WI38 (cell line): ENCODE results near the gene MMP24.

Source experiments
- H3K4me3 ChIP-seq: 2 replicates; pipeline ENCODE4 v1.5.1; 2011; ENCODE audit warnings: low read depth, mild to moderate bottlenecking, control low read depth, low read length
- TF ChIP-seq, protein P1 (sequence below): IDR thresholded peaks from 2 replicates; pipeline ENCODE4 v1.5.1; 2012; ENCODE audit warnings: low read depth, mild to moderate bottlenecking, control low read depth, low read length

Gene MMP24

DNA sequence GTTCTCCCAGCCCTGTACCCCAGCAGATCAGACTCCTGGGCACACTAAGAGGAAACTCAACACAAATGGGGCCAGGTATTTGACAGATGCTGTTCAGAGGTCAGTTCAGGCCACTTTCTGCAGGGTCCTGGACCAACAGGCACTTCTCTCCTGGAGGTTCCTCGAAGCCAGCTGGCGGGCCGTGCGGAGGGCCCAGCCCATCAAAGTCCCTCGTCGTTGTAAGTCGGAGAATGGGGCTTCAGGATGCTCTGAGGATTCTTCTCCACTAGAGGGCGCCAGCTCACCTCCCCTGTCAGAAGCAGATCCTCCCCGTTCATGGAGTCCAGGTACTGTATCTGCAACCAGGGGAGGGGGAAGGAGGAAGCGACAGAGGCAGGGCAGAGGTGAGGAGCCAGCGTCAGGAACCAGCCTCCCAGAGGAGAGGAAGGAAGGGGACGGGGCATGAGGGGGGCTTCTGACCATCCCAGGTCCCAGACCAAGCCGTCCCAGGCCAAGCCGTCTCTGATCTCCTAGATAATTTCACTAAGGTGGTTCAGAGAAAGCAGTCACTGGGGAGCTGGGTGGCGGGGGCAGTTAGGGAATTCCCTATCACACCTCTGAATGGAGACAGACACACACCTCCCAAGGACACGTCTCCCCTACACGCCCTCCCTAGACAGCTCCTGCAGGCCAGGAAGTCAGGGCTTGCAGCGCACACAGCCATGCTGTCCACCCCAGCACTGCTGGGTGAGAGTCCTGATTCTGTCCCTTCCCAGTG, 77.4 kb downstream of the MMP24 start:
- no peak overlapping the region for H3K4me3 ChIP-seq

DNA sequence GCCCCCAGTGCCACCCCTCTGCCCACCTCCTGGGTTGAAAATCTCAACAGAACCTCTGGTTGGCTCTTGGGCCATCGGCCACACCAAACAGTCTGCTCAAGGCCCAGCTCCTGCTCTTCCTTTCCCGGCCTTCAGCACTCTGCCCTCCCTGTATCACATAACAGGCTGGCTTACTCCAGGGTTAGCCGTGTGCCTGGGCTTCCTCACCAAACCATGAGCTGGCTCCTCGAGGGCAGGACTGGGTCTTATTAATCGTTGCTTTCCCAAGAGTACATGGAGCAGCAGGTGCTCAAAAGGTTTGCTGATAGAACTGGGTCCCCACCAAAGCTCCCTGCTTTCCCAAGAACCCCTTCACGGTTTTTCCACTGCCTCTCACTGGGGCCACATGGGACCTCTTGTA, 78.5 kb downstream of the MMP24 start:
- no peak overlapping the region for H3K4me3 ChIP-seq
- TF ChIP-seq, protein P1, sequence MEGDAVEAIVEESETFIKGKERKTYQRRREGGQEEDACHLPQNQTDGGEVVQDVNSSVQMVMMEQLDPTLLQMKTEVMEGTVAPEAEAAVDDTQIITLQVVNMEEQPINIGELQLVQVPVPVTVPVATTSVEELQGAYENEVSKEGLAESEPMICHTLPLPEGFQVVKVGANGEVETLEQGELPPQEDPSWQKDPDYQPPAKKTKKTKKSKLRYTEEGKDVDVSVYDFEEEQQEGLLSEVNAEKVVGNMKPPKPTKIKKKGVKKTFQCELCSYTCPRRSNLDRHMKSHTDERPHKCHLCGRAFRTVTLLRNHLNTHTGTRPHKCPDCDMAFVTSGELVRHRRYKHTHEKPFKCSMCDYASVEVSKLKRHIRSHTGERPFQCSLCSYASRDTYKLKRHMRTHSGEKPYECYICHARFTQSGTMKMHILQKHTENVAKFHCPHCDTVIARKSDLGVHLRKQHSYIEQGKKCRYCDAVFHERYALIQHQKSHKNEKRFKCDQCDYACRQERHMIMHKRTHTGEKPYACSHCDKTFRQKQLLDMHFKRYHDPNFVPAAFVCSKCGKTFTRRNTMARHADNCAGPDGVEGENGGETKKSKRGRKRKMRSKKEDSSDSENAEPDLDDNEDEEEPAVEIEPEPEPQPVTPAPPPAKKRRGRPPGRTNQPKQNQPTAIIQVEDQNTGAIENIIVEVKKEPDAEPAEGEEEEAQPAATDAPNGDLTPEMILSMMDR = no peak

More for the DNA sequence above, 77.4 kb downstream of the MMP24 start:
- TF ChIP-seq, protein P1 = peak; percentile 87

DNA sequence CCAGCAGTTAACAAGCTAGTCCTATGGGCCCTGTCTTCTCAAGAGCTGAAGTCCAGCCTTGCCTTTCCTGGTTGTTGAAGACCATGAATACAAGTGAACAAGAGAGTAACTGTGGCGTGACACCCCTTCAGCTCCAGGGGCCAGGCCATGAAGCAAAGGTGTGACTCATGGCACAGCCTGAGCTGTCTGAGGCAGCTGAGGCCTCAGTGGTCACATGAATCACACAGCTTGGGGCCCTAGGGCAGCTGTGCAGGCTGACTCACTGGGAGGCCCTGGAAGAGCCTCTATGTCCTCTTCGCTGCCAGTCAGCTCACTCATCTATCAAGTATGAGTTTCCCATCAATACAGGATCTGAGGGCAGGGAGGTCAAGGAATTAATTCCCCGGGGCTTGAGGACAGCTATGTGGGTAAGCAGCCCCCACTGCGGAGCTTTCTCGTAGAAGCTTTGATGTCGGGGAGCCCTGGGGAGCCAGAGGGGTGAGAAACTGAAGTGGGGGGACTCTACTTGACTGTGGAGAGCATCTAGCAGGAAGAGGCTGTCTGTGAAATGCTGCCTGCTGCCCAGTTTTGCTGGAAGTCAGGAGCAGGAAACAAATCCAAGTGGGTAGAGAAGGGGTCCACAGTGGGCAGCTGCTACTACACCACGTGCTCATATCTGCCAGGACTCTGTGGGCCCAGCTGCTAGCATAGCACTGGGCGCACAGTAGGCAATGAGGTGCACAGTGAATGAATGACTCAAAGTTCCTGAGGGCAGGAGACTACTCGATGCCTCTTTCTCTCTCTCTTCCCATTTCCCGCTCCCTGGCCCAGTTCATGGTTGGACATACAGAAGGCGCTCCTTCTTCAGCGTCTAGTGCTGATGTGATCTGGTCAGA, 79.4 kb downstream of the MMP24 start:
- TF ChIP-seq, protein P1 = no peak

DNA sequence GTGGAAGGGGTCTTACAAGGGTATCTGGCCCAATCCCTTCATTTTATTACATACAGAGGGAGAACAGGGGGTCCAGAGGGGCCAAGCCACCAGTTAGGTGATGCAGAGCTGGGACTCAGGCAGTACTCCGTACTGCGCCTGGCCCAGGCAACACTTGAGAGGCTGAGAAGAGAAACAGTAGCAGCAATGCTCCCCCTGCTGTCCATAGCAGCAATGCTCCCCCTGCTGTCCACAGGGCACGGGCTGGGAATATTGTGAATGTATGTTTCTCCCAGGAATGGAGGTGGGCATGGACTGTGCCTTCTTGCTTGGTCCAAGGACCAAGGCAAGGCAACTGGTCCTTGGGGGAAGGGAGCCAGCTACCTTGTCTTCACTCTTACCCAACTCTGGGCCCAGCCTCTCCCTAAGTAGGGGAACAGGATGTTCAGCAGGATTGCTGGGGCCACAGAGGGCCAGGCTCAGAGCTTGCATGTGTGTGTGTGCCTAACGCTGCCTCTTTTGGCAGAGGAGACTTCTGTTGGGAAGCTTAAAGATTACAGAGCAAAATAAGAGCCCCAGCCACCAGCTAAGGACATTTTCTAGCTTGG, 80.5 kb downstream of the MMP24 start:
- TF ChIP-seq, protein P1 = peak; percentile 79
- H3K4me3 ChIP-seq = no peak overlapping the region

More for the DNA sequence above, 79.4 kb downstream of the MMP24 start:
- no peak overlapping the region for H3K4me3 ChIP-seq

DNA sequence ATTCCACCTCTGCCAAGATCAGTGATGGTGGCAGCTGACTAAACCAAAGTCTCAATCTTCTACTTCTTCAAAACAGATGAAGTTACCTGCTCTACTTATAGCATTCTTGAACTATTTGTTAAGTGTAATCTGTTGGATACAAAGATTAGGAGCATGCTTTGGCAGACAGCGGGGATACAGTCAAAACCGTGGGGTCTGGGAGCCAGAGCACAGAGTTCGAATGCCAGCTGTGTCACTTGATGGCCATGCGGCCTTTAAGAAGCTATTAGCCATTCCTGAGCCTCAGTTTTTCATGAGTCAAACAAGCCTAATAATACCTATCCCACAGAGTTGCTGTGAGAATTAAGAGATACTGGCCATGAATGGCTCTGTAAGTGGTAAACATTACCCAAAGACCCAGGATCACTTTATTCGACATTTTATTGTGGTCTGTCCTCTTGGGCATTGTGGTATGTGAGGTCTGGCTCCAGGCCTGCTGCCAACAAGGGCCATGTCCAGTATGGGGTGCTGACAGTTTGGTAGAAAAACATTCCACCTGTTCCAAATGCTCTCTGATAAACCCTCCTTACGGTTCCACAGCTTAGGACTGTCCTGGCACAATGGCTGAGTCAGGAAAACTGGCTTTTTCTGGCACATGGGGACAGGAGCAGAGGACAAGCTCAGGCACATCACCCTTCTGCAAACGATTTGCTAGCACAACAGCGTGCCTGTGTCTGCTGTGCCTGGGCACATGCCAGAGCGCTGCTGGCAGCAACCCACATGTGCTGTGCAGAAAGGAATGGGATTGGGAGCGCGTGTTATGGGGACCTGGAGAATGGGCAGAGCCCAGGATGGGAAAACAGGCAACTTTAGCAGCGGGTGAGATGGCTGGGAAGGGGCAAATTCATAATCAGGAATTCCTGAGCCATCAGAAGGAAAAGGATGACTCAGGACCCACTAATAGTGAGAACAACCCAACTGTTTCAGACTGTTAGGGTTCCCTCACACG, 81.5 kb downstream of the MMP24 start:
- TF ChIP-seq, protein P1 = no peak
- no peak overlapping the region for H3K4me3 ChIP-seq

DNA sequence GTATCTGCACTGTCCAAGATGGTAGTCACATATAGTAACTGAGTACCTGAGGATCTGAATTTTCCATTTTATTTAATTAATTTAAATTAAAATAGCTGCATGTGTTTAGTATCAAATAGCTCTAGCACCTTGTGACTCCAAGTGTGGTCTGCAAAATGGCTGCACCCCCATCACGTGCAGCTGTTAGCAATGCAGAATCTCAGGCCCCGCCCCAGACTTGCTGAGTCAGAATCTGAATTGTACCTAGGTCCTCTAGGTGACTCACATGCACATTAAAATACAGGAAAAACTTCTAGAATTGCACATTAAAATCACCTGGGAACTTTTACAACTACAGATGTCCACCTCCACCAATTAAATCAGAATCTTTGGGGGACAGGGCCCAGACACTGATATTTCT, 84.9 kb downstream of the MMP24 start:
- TF ChIP-seq, protein P1 = no peak
- no peak overlapping the region for H3K4me3 ChIP-seq
